Activated naive CD4-positive, alpha-beta T cell treated with anti-CD3 and anti-CD28 coated beads, Interleukin-2, amount 10 ng/mL, durations not matched to agents 7 days and 5 days (primary cell): ENCODE data around the gene SET.
A peak's percentile ranks its signal among the peaks of the same experiment; 100 is the strongest.
"Not testable (repeated sequence)": the region's sequence is repeated elsewhere in the genome, so short reads cannot be mapped to it uniquely, and the experiment has no call there.

Source experiments
- CTCF ChIA-PET: fragments of 350-600 bp; sonication (Branson Sonifier 250); formaldehyde crosslinking; loops from one replicate; lab custom pipeline; 2021; ENCODE audit warnings: antibody characterized with exemption; lab: Charles Lee
- DNase-seq: peaks from one replicate; pipeline ENCODE4 v3.0.0-alpha.2; 2020
- H3K27ac Mint-ChIP-seq: one replicate; pipeline ENCODE4 v1.8.0; 2021; ENCODE audit warnings: mild to moderate bottlenecking, moderate library complexity, mixed read lengths
- H3K27me3 Mint-ChIP-seq: one replicate; pipeline ENCODE4 v1.8.0; 2021; ENCODE audit warnings: mild to moderate bottlenecking, mixed read lengths
- H3K36me3 Mint-ChIP-seq: one replicate; pipeline ENCODE4 v1.8.0; 2021; ENCODE audit warnings: mixed read lengths
- H3K4me1 Mint-ChIP-seq: one replicate; pipeline ENCODE4 v1.8.0; 2021; ENCODE audit warnings: mixed read lengths
- H3K4me3 Mint-ChIP-seq: one replicate; pipeline ENCODE4 v1.8.0; 2021; ENCODE audit warnings: mild to moderate bottlenecking, moderate library complexity, mixed read lengths
- H3K9me3 Mint-ChIP-seq: one replicate; pipeline ENCODE4 v1.8.0; 2021; ENCODE audit warnings: mixed read lengths

SET gene

DNA sequence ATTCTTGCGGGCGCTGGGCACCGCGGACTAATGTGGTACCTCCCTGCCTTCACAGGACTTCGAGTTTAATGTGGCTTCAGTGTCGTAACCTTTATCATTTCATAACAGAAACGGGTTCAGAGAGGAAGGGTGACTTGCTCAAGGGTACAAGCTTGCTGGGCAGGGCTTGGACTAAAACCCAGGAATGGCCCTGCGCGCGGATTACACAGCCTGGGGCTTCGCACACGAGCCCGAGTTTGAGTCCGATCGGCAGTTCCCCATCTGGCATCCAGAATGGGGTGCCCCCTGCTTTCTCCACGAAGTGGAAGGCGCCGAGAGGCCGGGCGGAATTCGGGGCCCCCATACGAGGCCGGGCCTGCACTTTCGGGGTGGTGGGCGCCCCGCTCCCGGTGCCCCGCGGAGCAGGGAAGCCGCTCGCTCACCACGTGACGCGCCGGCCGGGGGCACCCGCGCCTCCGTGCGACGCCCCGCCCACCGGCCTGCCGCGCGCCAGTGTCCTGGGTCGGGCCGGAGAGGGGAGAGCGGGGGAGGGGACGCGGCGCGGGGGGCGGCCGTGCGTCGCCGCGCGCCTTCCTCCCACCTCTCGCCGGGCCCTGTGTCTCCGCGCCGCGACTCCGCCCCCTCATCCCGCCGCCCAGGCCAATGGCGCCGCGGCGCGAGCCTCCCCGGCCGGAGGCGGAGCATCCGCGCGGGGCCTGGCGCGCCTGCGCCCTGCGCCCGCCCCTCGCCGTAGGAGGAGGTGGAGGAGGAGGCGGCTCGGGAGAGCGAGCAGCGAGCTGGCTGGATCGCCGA lies at the start of gene SET:
Gene SET (plus strand): TSS at position 722 of the 792 bp plus-strand sequence. CDS start 361 bp downstream, outside the sequence.
- Mint-ChIP-seq H3K36me3 (peaks cover 26% of the 10 kb centered on the region), H3K9me3 (no peaks in the 10 kb centered on the region), H3K4me1 (peaks cover 63% of the 10 kb centered on the region), H3K4me3 (peak within 1 kb of the TSS; percentile 79), H3K27ac (peak within 1 kb of the TSS; percentile 99), H3K27me3 (no peaks in the 10 kb centered on the region)
- DNase-seq, result peak; percentile 93
- CTCF ChIA-PET, result no interaction called here

GRCh38 chr9:128640603-128641002 lies 48.4 kb upstream of the SET start:
- no peaks in the 10 kb centered on the region for H3K27me3 Mint-ChIP-seq
- H3K9me3 Mint-ChIP-seq, result no peaks in the 10 kb centered on the region
- CTCF ChIA-PET, result no interaction called here
- H3K27ac Mint-ChIP-seq, result no peak overlapping the region
- no peaks in the 10 kb centered on the region for H3K4me1 Mint-ChIP-seq
- no peak overlapping the region for H3K4me3 Mint-ChIP-seq
- DNase-seq, result no peak
- H3K36me3 Mint-ChIP-seq, result peaks cover 4% of the 10 kb centered on the region

DNA sequence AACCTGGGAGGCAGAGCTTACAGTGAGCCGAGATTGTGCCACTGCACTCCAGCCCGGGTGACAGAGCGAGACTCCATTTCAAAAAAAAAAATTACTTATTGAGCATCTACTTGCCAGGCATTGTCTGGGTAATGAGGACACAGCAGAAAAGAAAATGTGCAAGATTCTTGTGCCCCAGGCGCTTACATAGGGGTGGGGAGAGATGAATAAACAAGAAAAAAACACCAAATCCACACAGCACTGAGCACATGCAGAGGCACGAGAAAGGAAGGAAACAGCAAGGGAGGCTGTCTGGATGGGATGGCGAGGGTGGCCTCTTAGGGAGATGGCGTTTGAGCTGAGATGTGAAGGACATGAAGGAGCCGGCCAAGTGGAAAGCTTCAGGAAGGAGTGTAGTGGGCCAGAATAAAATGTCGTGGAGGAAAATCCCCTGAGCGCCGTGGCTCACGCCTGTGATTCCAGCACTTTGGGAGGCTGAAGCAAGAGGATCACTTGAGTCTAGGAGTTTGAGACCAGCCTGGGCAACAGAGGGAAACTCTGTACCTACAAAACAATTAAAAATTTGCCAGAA lies 46.3 kb upstream of the SET start:
- CTCF ChIA-PET, result interaction anchor here (0.7 kb wide), 1 partner anchor 92 kb away, joined by 3 read pairs; no protein-coding TSS in a partner anchor
- peaks cover 4% of the 10 kb centered on the region for H3K36me3 Mint-ChIP-seq
- no peak overlapping the region for H3K4me3 Mint-ChIP-seq
- DNase-seq, result no peak
- H3K9me3 Mint-ChIP-seq, result no peaks in the 10 kb centered on the region
- H3K27ac Mint-ChIP-seq, result peak overlapping the region; percentile 16
- H3K27me3 Mint-ChIP-seq, result no peaks in the 10 kb centered on the region
- no peaks in the 10 kb centered on the region for H3K4me1 Mint-ChIP-seq

- peaks cover 2% of the 10 kb centered on the region for H3K36me3 Mint-ChIP-seq
- H3K4me1 Mint-ChIP-seq, result no peaks in the 10 kb centered on the region
- no peak overlapping the region for H3K4me3 Mint-ChIP-seq
- H3K27me3 Mint-ChIP-seq, result no peaks in the 10 kb centered on the region
- no peak overlapping the region for H3K27ac Mint-ChIP-seq
- no peaks in the 10 kb centered on the region for H3K9me3 Mint-ChIP-seq
- DNase-seq, result no peak
- CTCF ChIA-PET, result no interaction called here
Measured at GRCh38 chr9:128643519-128644300, 45.3 kb upstream of the SET start.

GRCh38 chr9:128648206-128648605 lies 40.8 kb upstream of the SET start:
- peak; percentile 82 for DNase-seq
- not testable (repeated sequence) for H3K9me3 Mint-ChIP-seq, H3K4me1 Mint-ChIP-seq, H3K4me3 Mint-ChIP-seq, H3K27me3 Mint-ChIP-seq, H3K27ac Mint-ChIP-seq, H3K36me3 Mint-ChIP-seq
- CTCF ChIA-PET, result interaction anchor here (0.6 to 2.1 kb wide), 3 partner anchors 52 to 381 kb away, joined by 3 to 7 read pairs (median 4); no protein-coding TSS in a partner anchor

DNA sequence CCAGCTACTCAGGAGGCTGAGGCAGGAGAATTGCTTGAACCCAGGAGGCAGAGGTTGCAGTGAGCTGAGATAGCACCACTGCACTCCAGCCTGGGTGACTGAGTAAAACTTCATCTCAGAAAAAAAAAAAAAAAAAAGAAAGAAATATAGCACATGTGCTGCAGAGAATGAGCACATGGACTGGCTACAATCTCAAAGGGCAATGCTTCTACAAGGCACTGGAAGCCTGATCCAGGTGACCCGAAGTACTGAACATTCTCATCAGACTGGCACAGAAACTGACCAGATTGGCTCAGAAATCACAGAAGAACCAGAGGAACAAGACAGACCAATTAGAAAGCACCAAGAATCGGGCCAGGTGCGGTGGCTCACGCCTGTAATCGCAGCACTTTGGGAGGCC lies 37.2 kb upstream of the SET start:
- H3K4me3 Mint-ChIP-seq, result no peak overlapping the region
- no peak overlapping the region for H3K27ac Mint-ChIP-seq
- no peak for DNase-seq
- peaks cover 8% of the 10 kb centered on the region for H3K36me3 Mint-ChIP-seq
- peaks cover 15% of the 10 kb centered on the region for H3K4me1 Mint-ChIP-seq
- CTCF ChIA-PET, result no interaction called here
- no peaks in the 10 kb centered on the region for H3K9me3 Mint-ChIP-seq
- no peaks in the 10 kb centered on the region for H3K27me3 Mint-ChIP-seq

GRCh38 chr9:128653908-128654307 lies 35.1 kb upstream of the SET start:
- Mint-ChIP-seq H3K27ac (no peak overlapping the region), H3K36me3 (peaks cover 8% of the 10 kb centered on the region), H3K27me3 (no peaks in the 10 kb centered on the region), H3K4me3 (no peak overlapping the region), H3K4me1 (peaks cover 20% of the 10 kb centered on the region), H3K9me3 (no peaks in the 10 kb centered on the region)
- DNase-seq, result no peak
- CTCF ChIA-PET, result interaction anchor here (0.6 kb wide), 2 partner anchors 39 to 224 kb away, joined by 3 read pairs; no protein-coding TSS in a partner anchor

GRCh38 chr9:128654481-128654880 lies 34.5 kb upstream of the SET start:
- H3K9me3 Mint-ChIP-seq, result no peaks in the 10 kb centered on the region
- CTCF ChIA-PET, result interaction anchor here (0.6 kb wide), 2 partner anchors 39 to 223 kb away, joined by 3 read pairs; no protein-coding TSS in a partner anchor
- H3K36me3 Mint-ChIP-seq, result peaks cover 8% of the 10 kb centered on the region
- H3K27me3 Mint-ChIP-seq, result no peaks in the 10 kb centered on the region
- H3K4me3 Mint-ChIP-seq, result peak overlapping the region; percentile 47
- no peak for DNase-seq
- H3K27ac Mint-ChIP-seq, result no peak overlapping the region
- peaks cover 20% of the 10 kb centered on the region for H3K4me1 Mint-ChIP-seq

DNA sequence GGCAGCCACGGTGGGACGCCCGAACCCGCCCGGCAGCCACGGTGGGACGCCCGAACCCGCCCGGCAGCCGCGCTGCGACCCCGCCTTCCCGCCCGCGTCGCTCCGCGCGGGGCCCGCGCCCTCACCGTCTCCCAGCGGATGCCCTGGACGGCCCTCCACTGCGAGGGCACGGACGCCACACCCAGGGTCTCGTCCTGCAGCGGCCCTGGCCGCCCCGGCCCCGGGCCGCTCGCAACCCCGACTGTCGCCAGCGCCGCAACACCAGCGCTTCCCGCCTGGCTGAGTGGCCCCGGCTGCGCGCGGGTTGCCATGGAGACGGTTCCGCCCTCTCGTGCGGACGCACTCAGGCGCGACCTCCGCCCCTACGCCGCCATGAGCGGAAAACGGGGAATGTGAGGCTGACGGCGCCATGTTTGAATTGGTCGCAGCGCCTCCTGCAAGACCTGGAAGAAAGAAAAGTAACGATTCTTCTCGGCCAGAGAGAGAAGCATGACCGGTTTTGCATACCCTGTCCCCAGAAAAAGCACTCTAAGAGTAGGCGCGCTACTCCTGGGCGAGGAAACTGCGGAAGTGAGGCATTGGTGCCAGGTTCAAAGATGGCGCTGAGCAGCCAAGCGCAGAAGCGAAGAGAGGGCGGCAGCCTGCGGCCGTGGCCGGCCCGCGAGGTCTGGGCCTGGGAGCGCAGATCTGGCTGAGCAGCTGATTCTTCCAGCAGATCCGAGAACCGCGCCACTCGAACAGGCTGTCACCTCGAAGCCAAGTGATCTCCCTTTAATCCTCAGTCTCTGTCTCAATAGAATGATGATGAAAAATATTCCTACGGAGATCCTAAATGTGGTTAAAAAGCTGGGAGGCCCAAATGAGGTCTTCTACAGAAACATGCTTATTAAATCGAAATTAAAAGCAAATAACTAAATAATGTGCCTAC lies 32.3 kb upstream of the SET start, which contains the start of gene DYNC2I2:
Gene DYNC2I2 (minus strand): TSS at position 432 of the 928 bp plus-strand sequence. CDS start 121 bp downstream, at position 311.
- Mint-ChIP-seq H3K4me1 (peaks cover 20% of the 10 kb centered on the region), H3K27ac (peak within 1 kb of the TSS; percentile 99), H3K27me3 (no peaks in the 10 kb centered on the region), H3K36me3 (peaks cover 8% of the 10 kb centered on the region), H3K4me3 (peak within 1 kb of the TSS; percentile 86), H3K9me3 (no peaks in the 10 kb centered on the region)
- CTCF ChIA-PET, result no interaction called here
- peak; percentile 97 for DNase-seq

GRCh38 chr9:128657344-128657704 lies 31.7 kb upstream of the SET start:
- H3K4me3 Mint-ChIP-seq, result peak overlapping the region; percentile 86
- CTCF ChIA-PET, result no interaction called here
- H3K4me1 Mint-ChIP-seq, result peaks cover 18% of the 10 kb centered on the region

GRCh38 chr9:128657796-128658195 lies 31.2 kb upstream of the SET start:
- peaks cover 6% of the 10 kb centered on the region for H3K36me3 Mint-ChIP-seq
- no peak overlapping the region for H3K4me3 Mint-ChIP-seq
- CTCF ChIA-PET, result no interaction called here
- peaks cover 18% of the 10 kb centered on the region for H3K4me1 Mint-ChIP-seq
- no peaks in the 10 kb centered on the region for H3K9me3 Mint-ChIP-seq
- DNase-seq, result no peak
- no peaks in the 10 kb centered on the region for H3K27me3 Mint-ChIP-seq
- peak overlapping the region; percentile 99 for H3K27ac Mint-ChIP-seq

More at GRCh38 chr9:128657344-128657704, 31.7 kb upstream of the SET start:
- Mint-ChIP-seq H3K27ac (peak overlapping the region; percentile 99), H3K36me3 (peaks cover 6% of the 10 kb centered on the region), H3K9me3 (no peaks in the 10 kb centered on the region), H3K27me3 (no peaks in the 10 kb centered on the region)
- no peak for DNase-seq

DNA sequence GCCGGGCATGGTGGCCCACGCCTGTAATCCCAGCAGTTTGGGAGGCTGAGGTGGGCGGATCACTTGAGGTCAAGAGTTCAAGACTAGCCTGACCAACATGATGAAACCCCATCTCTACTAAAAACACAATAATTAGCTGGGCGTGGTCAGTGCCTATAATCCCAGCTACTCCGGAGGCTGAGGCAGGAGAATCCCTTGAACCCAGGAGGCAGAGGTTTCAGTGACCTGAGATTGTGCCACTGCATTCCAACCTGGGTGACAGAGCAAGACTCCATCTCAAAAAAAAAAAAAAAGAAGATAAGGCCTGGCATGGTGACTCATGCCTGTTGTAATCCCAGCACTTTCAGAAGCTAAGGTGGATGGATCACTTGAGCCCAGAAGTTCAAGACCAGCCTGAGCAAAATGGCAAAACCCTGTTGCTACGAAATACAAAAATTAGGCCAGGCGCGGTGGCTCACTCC lies 22.5 kb upstream of the SET start:
- H3K27ac Mint-ChIP-seq, H3K9me3 Mint-ChIP-seq, H3K27me3 Mint-ChIP-seq, H3K4me3 Mint-ChIP-seq, H3K36me3 Mint-ChIP-seq, CTCF ChIA-PET, DNase-seq, H3K4me1 Mint-ChIP-seq: not testable (repeated sequence)

GRCh38 chr9:128669786-128670185 lies 19.2 kb upstream of the SET start:
- H3K4me1 Mint-ChIP-seq, result no peaks in the 10 kb centered on the region
- H3K9me3 Mint-ChIP-seq, result no peaks in the 10 kb centered on the region
- H3K27me3 Mint-ChIP-seq, result no peaks in the 10 kb centered on the region
- no peak overlapping the region for H3K4me3 Mint-ChIP-seq
- H3K27ac Mint-ChIP-seq, result no peak overlapping the region
- peak; percentile 6 for DNase-seq
- CTCF ChIA-PET, result no interaction called here
- no peaks in the 10 kb centered on the region for H3K36me3 Mint-ChIP-seq
